GM18858 (cell line): ENCODE results near the gene ARHGEF28.

Experiments
- ATAC-seq: cut with Tn5 transposase; IDR thresholded peaks from one replicate; pipeline ENCODE4 v1.9.1; 2021; ENCODE audit not compliant: unreplicated experiment

The ARHGEF28 gene

DNA sequence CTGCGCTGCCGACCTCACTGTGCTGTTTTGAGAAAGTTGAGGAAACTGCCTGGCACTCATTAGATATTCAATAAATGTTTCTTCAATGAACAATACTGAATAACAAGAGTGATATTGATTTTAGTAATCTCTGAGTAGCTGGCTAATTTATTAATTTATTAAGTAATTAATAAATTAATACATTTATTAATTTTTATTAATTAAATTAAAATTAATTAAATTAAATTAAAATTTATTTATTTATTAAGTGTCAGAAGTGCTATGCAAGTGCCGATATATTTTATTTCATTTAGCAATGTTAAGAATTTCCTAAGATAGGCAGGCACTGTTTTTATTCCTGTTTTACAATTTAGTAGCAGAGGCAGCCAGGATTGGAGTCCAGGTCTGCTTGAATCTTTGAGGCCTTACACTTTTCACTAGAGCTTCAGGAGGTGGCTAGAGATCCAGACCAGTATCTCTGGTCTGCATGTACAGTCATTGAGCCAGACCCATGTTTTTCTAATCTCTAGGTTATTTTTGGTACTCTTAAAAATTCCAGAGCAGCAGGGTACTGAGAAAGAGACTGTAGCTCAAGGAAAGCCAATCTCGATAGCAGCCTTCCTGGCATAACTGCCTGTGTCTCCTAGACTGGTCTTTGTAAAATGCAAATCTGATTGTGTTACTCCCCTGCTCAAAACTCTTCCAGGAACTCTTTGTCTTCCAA, 109.2 kb downstream of the ARHGEF28 start:
- no peak for ATAC-seq

DNA sequence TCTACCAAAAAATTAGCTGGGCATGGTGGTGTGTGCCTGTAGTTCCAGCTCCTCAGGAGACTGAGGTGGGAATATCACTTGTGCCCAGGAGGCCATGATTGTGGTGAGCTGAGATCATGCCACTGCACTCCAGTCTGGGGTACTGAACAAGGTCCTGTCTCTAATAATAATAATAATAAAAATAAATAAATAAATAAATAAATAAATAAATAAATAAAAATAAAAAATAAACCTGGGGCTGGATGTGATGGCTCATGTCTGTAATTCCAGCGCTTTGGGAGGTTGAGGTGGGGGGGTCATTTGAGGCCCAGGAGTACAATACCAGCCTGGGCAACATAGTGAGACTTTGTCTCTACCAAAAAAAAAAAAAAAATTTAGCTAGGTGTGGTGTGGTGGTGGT, 113.7 kb downstream of the ARHGEF28 start:
- ATAC-seq: no peak

DNA sequence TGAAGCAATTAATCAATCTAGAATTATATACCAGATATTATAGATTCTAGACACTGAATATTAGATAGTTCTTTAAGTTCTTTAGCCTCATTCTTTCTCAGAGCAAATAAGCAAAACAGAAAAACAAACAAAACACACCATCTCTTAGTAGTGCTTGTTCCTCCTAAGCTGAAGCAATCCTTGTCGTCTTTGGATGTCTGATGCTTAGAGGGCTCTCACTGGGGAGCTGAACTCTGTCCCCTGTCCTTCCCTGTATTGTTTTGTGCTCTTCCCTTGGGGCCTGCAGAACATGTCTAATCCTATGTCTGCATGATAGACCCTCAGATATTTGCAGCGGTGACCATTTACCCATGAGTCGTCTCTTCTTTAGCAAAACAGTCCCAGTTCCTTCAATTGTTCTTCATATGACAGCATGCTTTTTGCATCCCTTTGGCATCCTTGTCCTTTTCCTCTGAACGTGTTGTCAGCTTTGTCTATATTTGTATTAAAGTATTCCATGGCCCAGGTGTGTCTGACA, 114.3 kb downstream of the ARHGEF28 start:
- no peak for ATAC-seq

DNA sequence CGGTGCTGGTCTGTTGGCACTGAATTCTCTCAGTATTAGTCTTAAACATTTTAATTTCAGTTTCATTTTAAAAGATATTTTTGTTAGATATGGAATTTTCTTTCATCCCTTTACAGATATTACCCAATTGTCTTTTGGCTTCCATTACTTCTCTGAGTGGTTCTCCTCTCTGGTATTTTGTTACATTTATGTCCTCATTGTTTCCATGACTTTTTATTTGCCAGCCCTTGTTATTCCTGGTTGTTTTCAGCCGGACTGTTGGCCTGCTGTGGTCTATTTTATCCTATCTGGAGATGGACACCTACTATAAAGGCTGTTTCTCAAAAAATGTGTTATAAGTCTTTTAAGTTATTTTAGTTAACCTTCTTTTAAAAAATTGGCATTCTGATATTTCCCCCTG, 117.2 kb downstream of the ARHGEF28 start:
- ATAC-seq: no peak

DNA sequence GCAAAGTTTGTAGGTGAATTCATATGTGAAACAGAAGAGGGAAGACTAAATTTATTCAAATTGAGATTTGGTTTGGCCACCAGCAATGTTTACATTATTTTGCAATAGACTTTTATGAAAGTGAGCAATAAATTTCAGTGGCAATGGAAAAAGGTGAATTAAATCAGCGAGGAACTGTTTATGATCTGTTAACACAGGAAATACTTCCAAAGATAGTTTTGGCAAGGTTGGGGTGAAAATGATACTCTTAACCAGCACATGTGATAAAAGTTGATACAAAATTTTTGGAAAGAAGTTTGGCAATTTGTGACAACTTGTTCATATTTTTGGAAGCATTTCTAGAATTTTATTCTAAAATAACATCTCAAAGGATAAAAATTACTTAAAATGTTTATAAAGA, 119.8 kb downstream of the ARHGEF28 start:
- no peak for ATAC-seq

DNA sequence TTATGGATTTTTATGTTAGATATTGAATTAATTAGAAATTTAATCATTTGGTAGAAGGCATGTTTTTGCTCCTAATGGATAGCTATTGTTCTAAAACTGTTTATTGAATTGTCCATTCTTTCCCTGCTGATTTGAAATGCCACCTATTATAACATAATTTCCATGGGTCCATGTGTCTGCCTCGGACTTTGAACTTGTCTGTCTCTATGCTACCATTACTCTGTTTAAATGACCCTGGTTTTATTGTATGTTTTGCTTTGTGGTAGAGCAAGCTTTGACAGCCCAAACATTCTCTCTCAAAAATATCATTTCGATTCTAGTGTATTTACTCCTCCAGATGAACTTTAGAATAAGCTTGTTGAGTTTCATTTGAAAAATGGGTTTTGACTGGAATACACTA, 120.6 kb downstream of the ARHGEF28 start:
- no peak for ATAC-seq

DNA sequence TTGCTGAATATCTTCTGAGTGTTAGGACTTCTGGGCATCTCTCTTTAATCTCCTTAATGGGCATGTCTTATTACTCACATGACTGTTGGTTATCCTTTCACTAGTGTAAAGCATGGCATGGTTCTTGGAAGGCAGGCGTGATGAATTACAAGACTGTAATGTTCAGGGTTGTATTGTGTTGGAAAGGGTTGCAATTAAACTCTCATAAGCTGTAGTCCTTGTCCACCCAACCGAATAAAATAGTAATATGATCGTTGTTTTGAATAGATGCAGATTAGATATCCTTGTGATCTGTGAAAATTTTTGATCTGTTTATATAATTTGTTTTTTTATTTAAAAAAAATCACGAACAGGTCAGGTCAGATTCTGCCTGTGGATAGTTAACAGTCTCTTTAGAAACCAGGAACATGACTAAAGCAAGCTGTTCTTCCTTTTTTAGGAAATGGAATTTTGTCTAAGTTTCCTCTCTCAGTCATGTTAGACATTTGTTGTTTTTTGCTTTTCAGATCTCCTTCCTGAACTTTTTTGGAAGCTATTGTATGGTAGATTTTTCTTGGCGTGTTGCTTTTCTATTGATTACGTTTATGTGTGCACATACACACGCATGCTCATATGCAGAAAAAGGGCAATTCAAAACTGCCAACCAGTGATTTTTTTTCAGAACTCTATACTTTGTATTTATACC, 121.8 kb downstream of the ARHGEF28 start:
- ATAC-seq: no peak

DNA sequence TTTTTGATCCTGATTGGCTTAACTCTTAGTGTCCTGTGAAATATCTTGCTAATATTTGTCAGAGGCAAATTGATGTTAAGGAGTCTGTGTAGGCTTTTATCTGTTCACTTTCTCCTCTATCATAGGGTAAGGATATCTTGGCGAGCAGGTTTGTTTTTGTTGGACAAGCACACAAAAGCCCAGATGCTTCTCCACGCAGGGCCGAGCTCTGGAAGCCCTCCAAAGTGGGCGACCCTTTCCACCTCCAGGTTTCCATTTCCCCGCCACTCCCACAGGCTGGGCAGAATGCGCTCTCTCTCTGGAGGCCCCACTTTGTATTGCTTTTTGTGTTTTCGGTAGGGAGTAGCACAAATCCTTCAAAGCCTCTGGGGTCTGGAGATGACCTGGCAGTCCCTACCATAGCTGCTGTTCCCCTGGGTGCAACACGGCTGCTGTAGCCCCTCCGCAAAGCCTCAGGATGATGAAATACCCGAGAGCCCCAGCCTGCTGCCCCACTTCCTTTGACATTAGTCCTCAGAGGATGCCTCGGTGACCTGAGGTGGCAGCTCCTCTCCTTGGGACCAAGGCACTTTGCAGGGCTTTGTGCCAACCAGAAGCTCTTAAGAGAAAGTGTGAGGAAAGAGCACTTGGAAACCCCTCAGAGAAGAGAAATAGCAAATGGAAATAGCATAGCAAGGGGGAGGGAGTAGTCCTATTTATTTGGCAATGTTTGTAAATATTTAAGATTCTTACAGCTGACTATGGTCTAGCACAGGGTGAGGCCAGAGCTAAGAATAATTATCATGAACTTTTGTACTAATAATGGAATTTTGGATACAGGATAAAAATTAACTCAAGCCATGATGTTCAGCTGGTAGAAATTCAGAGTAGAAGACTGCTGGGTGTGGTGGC, 122.8 kb downstream of the ARHGEF28 start:
- ATAC-seq: no peak

DNA sequence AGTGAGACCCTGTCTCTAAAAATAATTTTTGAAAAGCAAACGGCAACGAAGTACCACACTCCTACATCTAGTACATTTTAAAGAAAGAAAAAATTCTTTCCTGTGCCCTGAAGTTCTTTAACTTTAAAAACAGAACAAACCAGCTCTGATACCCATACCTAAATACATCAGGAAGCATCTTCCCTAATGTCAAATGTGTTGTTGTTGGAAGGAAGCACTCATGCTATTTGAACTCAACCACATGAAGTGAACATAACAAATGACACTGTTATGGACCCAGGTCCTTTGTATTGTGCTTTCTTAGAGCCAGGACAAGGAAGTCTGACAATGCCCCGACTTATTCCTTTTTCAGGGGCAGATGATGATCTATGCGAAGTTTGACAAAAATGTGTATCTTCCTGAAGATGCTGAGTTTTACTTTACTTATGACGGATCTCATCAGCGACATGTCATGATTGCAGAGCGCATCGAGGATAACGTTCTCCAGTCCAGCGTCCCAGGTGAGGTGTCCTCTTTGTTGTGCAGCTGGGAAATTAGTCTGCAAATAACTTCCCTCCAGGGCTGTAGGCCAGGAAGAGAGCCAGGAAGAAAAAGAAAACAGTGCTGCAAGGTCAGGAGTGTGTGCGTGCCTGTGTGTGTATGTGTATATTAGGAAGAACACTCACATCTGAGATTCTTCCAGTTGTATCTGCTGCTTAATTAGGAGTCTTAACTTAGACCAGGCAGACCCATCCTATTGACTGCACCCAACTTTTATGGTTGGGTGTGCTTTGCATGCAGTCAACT, 123.7 kb downstream of the ARHGEF28 start:
- ATAC-seq: no peak

DNA sequence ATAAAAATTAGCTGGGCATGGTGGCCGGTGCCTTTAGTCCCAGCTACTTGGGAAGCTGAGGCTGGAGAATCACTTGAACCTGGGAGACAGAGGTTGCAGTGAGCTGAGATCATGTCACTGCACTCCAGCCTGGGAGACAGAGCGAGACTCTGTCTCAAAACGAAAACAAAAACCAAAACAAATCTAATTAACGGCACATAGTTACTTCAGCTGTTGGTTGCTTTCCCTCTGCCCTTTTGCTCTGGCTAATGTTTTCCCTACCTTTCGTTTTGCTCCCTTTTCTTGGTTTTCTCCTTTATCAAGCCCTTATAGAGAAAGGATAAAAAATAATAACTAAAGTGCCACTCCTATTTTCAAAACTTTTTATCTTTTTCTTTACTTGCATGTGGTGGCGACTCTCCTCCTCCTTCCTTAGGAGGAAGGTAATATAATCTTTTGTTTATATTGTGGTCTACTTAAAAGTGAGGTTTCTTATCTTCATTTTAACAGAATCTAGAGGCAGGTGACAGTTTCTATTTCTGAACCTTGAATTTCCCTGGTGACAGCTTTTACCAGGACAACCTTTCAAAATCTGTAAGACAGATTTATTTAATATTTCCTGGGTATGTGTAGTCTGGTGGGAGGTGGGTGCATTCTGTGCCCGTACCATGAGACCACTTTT, 125.4 kb downstream of the ARHGEF28 start:
- no peak for ATAC-seq

DNA sequence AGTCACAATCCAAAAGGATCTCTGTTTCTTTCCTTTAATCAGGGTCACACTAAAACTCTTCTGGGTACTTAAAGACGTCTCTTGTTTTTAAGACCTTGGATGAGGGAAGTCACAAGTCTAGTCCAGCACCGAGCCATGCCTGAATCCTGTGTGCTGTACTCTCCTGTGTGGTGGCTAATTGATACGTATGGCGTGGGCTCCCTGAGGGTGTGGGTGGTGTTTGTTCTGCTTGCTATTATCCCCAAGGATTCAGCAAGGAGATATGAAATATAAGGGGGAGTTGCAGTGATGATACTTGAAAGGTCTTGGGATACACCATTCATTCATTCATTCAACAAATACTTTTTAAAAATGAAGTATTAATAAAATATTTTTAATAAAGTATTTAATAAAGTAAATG, 128.3 kb downstream of the ARHGEF28 start:
- ATAC-seq: no peak

DNA sequence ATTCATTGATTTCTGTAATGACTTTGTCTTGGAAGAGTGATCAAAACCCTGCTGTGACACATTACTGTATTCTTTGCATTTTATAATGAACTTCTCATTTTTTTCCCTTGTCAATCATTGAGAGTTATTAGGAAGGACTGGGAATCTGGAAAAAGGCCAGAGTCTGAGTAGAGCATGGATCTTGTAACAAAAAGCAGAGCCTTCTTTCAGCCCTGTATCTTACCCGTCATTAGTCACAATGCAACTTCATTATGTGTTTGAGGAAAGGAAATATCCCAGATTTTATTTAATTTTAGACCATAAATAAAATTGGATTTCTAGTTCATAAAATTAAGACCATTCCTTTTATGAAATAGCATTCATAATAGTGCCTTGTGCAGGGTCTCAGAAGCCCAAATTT, 131.4 kb downstream of the ARHGEF28 start:
- ATAC-seq: no peak

DNA sequence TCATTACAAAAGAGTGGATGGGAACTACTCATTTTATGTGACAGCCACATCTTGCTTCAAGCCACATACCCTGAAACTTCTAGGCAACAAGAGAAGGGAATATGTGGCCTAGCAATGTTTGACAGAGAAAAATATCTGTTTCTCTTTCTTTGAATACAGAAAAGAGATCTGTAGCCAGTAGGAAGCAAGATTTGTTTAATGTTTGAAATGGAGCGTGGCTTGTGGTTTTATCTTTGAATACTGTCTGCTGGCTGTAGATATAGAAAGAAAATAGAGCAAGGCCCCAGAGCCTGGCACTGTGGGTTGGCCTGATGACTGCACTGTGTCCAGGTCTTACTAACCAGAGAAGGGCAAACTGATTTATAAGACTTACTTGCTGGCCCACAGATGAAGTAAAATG, 133.8 kb downstream of the ARHGEF28 start:
- ATAC-seq: no peak

DNA sequence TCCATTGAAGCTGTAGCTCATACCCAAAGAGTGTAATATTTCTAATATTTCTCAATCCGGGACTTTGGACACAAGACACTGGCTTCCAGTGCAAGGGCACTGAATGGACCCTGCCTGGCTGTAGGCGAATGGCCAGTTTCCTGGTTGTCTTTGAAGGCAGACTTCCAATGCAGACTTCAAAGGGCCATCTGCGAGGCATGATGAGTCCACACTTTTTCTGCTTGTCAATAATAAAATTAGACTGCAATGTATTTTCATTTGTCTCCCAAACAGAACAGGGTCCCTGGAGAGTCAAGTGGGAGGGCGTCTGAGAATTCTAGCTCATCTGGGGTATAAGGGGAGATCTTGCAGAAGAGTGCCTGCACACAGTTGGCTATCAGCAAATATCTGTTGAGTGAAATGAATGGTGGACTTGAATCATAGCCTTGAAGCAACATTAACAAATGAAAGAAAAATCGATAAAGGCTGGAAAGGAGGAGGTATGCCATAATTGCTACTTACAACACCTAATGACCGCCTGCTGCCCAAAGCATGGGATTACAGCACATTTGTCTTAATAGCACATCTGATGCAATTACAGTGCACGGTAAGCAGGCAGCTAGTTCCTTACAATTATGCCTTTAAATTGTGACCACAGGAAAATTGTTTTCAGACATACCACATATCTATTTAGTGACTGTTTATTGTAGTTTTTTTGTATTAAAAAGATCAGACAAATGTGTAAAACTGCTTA, 137.5 kb downstream of the ARHGEF28 start:
- no peak for ATAC-seq

DNA sequence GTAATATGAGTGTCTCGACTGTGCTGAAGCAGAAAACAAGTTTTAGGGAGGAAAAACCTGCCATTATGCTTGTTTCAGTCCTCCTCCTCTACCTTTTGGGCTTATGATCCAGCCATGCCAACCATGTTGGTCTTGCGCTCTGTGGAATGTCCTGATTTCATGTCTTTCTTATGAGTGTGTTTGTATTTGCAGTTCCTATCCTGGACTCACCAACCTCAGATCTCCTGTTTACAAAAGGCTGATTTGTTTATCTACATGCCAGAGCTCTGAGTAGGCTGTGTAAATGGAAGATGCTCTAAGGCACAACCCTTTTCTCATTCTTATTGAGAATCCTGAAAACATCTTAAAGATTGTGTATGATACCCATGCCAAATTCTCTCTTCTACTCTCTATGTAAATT, 138.6 kb downstream of the ARHGEF28 start:
- no peak for ATAC-seq

DNA sequence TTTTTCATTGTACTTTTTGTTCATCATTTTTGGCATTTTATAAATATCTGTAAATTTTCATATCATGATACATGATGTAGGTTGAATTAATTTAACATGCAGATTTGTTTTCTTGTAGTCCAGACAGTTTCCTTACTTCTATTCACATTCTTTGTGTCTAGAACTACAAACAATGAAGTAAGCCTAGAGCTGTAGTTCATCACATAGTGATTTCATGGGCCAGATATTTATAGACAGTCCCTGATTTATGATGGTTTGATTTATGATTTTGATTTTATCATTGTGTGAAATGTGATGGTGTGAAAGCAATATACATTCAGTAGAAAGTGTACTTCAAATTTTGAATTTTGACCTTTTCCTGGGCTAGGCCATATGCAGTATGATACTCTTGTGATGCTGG, 139.0 kb downstream of the ARHGEF28 start:
- ATAC-seq: no peak

DNA sequence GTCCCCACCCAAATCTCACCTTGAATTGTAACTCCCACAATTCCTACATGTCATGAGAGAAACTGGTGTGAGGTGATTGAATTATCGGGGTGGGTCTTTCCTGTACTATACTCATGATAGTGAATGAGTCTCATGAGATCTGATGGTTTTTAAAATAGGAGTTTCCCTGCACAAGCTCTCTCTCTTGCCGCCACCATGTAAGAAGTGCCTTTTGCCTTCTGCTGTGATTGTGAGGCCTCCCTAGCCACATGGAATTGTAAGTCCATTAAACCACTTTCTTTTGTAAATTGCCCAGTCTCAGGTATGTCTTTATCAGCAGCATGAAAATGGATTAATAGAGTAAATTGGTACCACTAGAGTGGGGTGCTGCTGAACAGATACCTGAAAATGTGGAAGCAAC, 140.9 kb downstream of the ARHGEF28 start:
- ATAC-seq: no peak

DNA sequence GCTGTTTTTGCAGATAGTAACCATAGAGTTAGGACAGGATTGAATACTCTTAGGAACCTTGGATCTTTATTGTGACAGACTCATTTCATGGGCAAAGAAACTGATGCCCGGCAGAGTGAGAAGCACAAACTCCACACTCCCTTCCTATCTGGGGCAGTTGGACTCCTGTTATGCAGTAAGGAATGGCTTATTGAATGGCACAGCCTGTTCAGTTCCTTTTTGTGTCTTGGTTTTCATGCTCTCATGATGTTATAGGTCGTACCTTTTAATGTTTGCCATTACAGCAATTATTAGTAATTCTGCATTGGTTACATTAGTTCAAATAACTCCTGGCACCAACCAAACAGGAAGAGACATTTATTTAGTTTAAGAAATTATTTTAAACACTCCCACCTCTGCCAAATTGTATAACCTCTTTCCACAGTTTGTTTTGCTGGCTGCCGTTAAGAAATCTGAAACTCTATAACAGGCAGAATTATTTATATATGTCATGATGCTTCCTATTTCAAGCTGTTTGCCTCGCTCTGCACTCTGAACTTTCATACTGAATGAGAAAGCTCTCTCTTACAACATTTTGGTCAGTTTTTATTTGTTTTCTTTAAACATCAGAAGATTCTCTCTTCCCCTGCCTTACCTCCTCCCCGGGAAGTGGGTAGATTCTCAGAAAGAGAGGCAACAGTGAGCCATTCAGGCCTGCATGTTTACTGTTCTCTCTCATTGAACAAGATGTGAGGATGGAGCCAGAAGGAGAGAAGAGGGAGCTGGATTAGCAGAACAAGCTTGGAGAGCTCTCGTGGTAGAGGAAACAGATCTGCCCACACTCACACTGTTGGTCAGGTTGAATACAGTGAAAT, 144.4 kb downstream of the ARHGEF28 start:
- no peak for ATAC-seq

DNA sequence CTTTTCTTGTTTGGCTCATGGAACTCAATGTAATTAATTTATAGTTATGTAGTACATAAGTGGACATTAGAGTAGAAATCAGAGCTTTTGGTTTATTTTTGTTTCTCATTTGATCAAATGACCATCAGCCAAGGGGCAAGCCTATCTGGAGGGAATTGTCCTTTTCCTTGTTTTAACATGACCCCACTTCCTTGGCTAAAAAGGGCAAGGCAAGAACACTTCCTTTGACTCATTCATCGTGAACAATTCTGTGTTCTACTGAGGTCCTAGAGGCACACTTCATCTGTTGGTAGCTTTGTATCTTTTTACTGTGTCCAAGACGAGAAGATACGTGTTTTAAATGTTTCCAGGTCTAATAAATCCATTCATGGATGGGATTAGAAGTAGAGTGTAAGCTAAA, 148.9 kb downstream of the ARHGEF28 start:
- no peak for ATAC-seq
